CD4-positive, alpha-beta T cell treated with Interleukin-6 at 100 ng/mL for 8 hours (primary cell): ENCODE results near the gene PRR9.
"Not testable (repeated sequence)": the region's sequence is repeated elsewhere in the genome, so short reads cannot be mapped to it uniquely, and the experiment has no call there.

Experiments
- DNase-seq: peaks from one replicate; pipeline ENCODE4 v3.0.0-alpha.2; 2020; ENCODE audit warnings: mixed read lengths, low spot score

Gene PRR9, protein sequence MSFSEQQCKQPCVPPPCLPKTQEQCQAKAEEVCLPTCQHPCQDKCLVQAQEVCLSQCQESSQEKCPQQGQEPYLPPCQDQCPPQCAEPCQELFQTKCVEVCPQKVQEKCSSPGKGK

GRCh38 chr1:153217212-153217611, at the start of gene PRR9:
Gene PRR9 (plus strand): TSS chr1:153217584. CDS start chr1:153218145, 561 bp downstream.
- DNase-seq: no peak

- no peak for DNase-seq
These were observed 48.7 kb upstream of the PRR9 start for GRCh38 chr1:153168686-153169085.

- no peak for DNase-seq
These were observed 42.8 kb upstream of the PRR9 start for GRCh38 chr1:153174624-153175023.

- DNase-seq: no peak
These were observed 38.5 kb upstream of the PRR9 start for GRCh38 chr1:153178922-153179321.

GRCh38 chr1:153180556-153180955, 36.8 kb upstream of the PRR9 start:
- no peak for DNase-seq

DNA sequence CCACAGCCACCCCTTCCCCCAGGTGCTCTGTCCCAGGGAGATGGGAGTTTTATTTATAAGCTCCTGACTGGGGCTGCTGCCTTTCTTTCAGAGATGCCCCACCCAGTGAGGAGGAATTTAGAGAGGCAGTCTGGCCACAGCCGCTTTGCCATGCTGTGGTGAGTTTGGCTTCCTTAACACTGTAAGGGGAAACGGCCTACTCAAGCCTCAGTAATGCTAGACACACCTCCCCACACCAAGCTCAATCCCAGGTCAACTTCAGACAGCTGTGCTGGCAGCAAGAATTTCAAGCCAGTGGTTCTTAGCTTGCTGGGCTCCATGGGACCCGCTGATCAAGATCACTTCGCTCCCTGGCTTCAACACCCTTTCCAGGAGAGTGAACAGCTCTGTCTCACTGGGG, 29.1 kb upstream of the PRR9 start:
- not testable (repeated sequence) for DNase-seq

GRCh38 chr1:153190373-153190772, 27.0 kb upstream of the PRR9 start:
- DNase-seq: no peak

DNA sequence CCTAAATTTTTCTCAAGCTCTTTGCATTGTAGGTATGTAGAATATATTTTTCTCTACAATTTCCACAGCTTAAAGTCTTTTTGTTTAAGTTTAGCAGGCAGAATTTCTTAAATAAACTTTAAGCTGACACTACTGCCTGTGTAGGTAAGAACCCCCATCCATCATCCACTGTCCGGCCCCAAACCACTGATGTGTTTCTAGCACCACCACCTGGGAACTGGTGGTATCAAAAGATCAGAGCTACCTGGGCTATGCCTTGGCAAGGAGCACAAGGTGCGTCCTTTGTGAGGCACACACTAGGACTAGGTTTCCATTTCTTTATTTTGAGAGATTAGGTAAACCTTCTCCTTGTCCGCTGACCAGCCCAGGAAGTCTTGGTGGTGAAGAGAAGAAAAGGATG, 24.7 kb upstream of the PRR9 start:
- DNase-seq: no peak

GRCh38 chr1:153194331-153195050, 22.9 kb upstream of the PRR9 start:
- DNase-seq: no peak

DNA sequence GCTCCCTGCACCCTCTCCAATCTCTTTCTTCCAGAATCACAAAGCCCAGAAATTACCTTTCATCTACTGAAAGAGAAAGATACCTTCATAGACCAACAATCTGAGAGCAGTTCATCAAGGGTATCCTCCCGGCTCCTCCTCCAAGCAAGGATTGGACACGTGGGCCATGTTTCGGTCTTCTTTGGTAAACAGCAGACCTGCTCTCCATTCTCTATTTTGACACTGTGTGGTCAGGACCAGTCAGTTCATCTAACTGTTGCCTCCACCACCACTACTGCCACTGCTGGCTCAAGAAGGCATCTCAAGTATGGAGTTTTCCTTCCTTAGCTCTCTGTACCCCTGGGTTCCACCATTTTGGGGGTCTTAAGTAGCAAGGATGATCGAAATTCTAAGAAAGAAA, 22.2 kb upstream of the PRR9 start:
- DNase-seq: no peak

- no peak for DNase-seq
These were observed 15.4 kb upstream of the PRR9 start for GRCh38 chr1:153202006-153202405.

GRCh38 chr1:153203130-153203529, 14.3 kb upstream of the PRR9 start, which contains the start of gene LELP1:
Gene LELP1 (plus strand): TSS chr1:153203430. CDS start chr1:153204708, 1,278 bp downstream.
- DNase-seq: no peak

- no peak for DNase-seq
These were observed 10.8 kb upstream of the PRR9 start for GRCh38 chr1:153206631-153207030.

DNA sequence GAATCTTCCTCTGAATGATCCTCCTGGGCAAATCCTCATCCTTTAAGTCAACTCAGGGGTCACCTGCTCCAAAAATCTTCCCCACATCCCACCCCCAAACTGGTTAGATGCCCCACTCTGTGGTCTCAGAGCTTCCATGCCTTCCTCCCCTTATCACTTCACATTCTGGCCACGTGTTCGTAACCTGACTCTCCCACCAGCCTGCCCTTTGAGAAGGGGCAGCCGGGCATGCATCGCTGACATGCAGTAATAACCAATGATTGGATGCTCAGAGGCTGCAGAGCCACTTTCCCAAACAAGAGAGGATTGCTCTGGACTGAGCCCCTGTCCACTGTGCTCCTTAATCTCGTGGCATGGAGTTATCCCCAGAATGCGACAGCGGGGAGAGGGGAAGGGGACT, 7.2 kb upstream of the PRR9 start:
- DNase-seq: no peak

GRCh38 chr1:153212201-153212600, 5.2 kb upstream of the PRR9 start:
- DNase-seq: no peak

GRCh38 chr1:153213519-153213918, 3.9 kb upstream of the PRR9 start:
- no peak for DNase-seq

DNA sequence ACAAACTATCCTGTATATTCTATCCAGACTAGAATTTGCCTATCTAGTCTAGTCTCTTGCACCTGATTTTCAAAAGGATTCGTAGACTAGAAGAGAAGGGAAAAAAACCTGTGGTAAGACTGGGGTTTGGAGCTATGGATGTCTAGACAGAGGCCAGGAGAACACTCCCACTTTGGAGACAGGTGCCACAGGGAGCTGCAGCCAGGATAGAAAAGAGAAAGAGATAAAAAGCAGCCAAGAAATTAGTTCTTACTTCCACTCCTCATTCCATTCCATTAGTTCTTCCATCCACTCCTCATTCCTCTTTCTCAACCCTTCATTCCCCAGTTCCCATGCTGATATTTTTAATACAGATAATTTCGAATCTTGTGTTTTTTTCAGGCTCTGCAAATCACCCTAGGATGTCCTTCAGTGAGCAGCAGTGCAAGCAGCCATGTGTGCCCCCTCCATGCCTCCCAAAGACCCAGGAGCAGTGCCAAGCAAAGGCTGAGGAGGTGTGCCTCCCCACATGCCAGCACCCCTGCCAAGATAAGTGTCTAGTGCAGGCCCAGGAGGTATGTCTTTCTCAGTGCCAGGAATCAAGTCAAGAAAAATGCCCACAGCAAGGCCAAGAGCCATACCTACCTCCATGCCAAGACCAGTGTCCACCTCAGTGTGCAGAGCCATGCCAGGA, 496 bp downstream of the PRR9 start:
- no peak for DNase-seq

DNA sequence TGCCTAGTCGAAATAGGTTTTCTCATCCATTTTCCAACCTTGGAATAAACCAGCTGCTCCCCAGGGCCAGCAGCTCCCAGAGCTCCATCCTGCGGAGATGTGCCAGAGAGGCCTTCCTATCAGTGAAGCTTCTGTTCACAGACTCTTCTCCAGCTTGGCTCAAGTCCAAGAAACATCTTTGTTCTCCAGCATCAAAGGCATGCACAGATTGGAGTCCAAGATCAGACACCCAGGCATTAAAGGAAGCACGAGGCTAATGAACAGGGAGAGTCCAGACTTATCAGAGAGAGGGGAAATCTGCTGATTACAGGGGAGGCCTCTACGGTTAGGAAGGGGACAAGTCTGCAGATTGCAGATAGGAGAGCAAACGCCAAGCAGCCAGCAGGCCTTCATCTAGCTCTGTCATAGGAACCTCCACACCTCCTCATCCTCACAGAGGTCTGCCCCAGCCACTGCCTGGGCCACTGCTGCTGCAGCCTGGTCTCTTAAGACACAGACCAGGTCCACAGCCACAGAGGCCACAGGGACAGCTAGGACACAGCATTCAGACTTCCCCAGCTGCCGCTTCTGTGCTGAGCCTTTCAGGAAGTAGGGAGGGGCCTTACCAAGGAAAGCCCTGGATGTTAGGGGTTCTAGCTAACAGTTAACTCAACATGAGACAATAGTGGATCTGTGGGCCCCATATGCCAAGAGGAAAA, 3.4 kb downstream of the PRR9 start:
- DNase-seq: no peak

DNA sequence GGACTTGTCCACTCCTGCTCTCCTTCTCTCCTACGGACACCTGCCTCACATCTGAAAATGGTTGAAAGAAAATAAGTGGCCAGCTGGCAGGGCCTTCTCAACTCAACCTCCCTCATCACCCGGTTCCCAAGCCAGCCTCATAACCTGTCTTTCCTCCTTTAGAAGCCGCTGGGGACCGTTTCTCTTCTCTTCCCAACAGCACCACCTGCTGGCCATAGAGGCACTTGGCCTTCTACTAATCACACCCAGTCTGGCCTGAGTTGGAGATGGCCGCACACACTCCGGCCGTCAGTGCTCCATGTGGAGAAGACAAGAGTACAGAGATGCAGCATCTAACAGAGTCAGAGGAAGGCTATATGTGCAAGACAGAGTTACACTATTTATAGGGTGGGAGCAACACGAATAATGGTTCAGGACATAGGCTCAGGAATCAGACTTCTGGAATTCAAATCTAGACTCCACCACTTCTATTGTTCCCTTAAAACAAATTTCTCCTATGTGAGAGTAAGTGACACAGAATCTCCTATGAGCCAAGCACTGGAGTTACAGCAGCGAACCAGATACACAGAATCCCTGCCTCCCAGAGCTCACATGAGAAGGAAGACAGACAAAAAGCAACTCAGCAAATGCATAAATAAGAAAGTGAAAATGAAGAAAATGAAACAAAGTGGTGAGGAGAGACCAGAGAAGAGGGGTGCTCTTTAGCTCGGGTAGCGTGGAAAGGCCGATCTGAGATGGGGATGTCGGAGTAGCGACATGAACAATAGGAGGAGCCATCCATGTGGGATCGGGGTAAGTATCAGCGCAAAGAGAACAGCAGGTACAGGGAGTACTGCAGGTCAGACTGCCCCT, 5.9 kb downstream of the PRR9 start:
- not testable (repeated sequence) for DNase-seq

DNA sequence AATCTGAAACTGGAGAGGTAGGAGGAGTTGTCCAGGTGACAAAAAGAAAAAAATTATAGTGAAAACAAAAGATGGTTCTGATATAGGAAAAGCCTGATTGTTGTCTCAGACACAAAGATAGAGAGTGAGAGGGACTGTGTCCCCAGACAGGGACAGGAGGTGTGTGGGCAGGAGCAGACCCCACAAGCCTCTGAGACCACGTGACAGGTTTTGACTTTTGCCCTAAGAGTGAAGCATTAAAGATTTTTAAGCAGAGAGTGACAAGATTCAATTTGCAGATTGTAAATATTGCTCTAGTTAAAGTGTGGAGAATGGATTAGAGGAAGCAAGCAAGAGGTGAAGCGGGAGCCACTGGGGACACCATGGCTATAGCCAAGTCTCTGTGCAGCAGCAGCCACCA, 10.4 kb downstream of the PRR9 start:
- no peak for DNase-seq

DNA sequence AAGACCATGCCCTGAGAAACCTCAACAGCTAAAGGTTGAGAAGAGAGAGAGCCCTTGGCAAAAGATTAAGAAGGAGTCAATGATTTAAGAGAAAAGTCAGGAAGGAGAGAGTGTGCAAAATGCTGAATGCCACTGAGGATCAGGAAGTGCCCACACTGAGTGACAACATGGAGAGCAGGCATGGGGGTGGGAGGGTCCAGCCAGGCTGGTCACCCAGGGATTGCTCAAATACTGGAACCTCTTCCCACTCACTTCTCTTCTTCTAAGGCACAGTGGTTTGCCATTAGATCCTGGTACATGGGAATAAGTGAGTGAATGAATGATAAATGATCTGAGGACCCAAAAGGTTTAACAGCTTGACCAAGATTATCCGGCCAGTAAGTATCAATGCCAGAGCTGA, 11.1 kb downstream of the PRR9 start:
- DNase-seq: no peak
